HCT116 (cell line): ENCODE results near the gene UVRAG. TPM values are rescaled to one million over a fixed set of nuclear protein-coding genes. Genes with fewer than 3 reads are reported as not detected.

Experiments used
- ATAC-seq: fragments of 200-7000 bp; cut with Tn5 transposase; 2 replicates; pipeline ENCODE4 v1.9.1; 2020; ENCODE audit warnings: mild to moderate bottlenecking, moderate library complexity
- BruUV-seq: library from RNA; stranded (reverse); fragments of 400-500 nt; replicated peaks from 2 replicates; lab custom pipeline; 2021; lab: Mats Ljungman, UMichigan
- CTCF ChIA-PET: fragments of 300-600 bp; sonication (Branson Sonifier 250); formaldehyde crosslinking; loops from one replicate; lab custom pipeline; 2021; ENCODE audit warnings: antibody characterized with exemption; lab: Charles Lee
- POLR2A ChIA-PET: fragments of 300-600, 350-600 bp; sonication (Branson Sonifier 250); formaldehyde crosslinking; loops from one replicate; lab custom pipeline; 2021; ENCODE audit warnings: antibody characterized with exemption; lab: Charles Lee
- RAD21 ChIA-PET, 2 experiments: fragments of 300-600 bp; sonication (Branson Sonifier 250); formaldehyde crosslinking; loops; one replicate each; lab custom pipeline; 2023; ENCODE audit warnings: low total read pairs in 2 of 2; ENCODE audit not compliant: uncharacterized antibody in 2 of 2, unreplicated experiment in 2 of 2, low non-redundant PET in 1 of 2; lab: Charles Lee
- DNase-seq: peaks from one replicate; pipeline ENCODE4 v3.0.0-alpha.2; 2010; ENCODE audit warnings: low read depth, low spot score
- H2AFZ ChIP-seq: fragments of 200-600 bp; shearing (Covaris generic), sonication (generic); 2 replicates; pipeline ENCODE4 v1.6.1; 2017; ENCODE audit warnings: low read depth, mixed run types, mixed read lengths, antibody characterized with exemption, low read length; ENCODE audit not compliant: poor library complexity, severe bottlenecking
- H3K27ac ChIP-seq: 2 replicates; pipeline ENCODE4 v1.5.1; 2012; ENCODE audit warnings: low read depth, low read length
- H3K27me3 ChIP-seq: fragments of 200-600 bp; sonication (generic); 2 replicates; pipeline ENCODE4 v1.6.1; 2016; ENCODE audit warnings: mixed run types, low read length, mixed read lengths; ENCODE audit not compliant: insufficient read depth
- H3K36me3 ChIP-seq, 2 experiments: fragments of 200-500 bp in 1 of 2; fragments of 200-600 bp in 1 of 2; sonication (Bioruptor generic) in 1 of 2; sonication (generic) in 1 of 2; 2 replicates each; pipeline versions ENCODE4 v1.5.1 to v1.6.1; 2014 to 2016; ENCODE audit warnings: low read length in 2 of 2, inconsistent platforms in 1 of 2, mixed read lengths in 1 of 2, mixed run types in 1 of 2; ENCODE audit not compliant: insufficient read depth in 2 of 2, control insufficient read depth in 1 of 2
- H3K4me1 ChIP-seq, 2 experiments: fragments of 200-600 bp in 1 of 2; sonication (generic) in 1 of 2; 2 replicates each; pipeline versions ENCODE4 v1.5.1 to v1.6.1; 2012 to 2017; ENCODE audit warnings: low read length in 2 of 2, inconsistent platforms in 1 of 2, mild to moderate bottlenecking in 1 of 2, mixed read lengths in 1 of 2, mixed run types in 1 of 2, moderate library complexity in 1 of 2; ENCODE audit not compliant: insufficient read depth in 2 of 2, control insufficient read depth in 1 of 2
- H3K4me2 ChIP-seq: fragments of 200-600 bp; sonication (generic); 2 replicates; pipeline ENCODE4 v1.6.1; 2017; ENCODE audit warnings: mixed run types, low read length, mixed read lengths
- H3K4me3 ChIP-seq, 2 experiments: fragments of 200-600 bp in 1 of 2; sonication (generic) in 1 of 2; replicated peaks in 1 of 2; 2 replicates each; pipeline ENCODE4 v1.5.1; 2011 to 2016; ENCODE audit warnings: low read length in 2 of 2, control low read depth in 1 of 2, low read depth in 1 of 2, mild to moderate bottlenecking in 1 of 2, mixed read lengths in 1 of 2, mixed run types in 1 of 2
- H3K79me2 ChIP-seq: fragments of 200-600 bp; sonication (generic); 2 replicates; pipeline ENCODE4 v1.6.1; 2017; ENCODE audit warnings: mild to moderate bottlenecking, mixed run types, low read length, moderate library complexity, mixed read lengths; ENCODE audit not compliant: insufficient read depth
- H3K9ac ChIP-seq: fragments of 200-600 bp; sonication (generic); 2 replicates; pipeline ENCODE4 v1.6.1; 2016; ENCODE audit warnings: low read length, mixed read lengths
- H3K9me2 ChIP-seq: fragments of 200-600 bp; sonication (generic), shearing (Covaris generic); 2 replicates; pipeline ENCODE4 v1.6.1; 2017; ENCODE audit warnings: mixed run types, mild to moderate bottlenecking, moderate library complexity; ENCODE audit not compliant: insufficient read depth
- H3K9me3 ChIP-seq, 2 experiments: fragments of 200-500 bp in 1 of 2; fragments of 200-600 bp in 1 of 2; sonication (Bioruptor generic) in 1 of 2; sonication (generic) in 1 of 2; 2 replicates each; pipeline ENCODE4 v1.6.1; 2014 to 2017; ENCODE audit warnings: low read length in 2 of 2, mixed read lengths in 2 of 2, inconsistent platforms in 1 of 2, low read depth in 1 of 2, mild to moderate bottlenecking in 1 of 2, mixed run types in 1 of 2, moderate library complexity in 1 of 2; ENCODE audit not compliant: control insufficient read depth in 1 of 2, insufficient read depth in 1 of 2
- H4K20me1 ChIP-seq: fragments of 200-600 bp; sonication (generic), shearing (Covaris generic); 2 replicates; pipeline ENCODE4 v1.6.1; 2017; ENCODE audit warnings: mixed run types, mild to moderate bottlenecking, moderate library complexity; ENCODE audit not compliant: insufficient read depth
- ATF3 ChIP-seq: IDR thresholded peaks from 2 replicates; pipeline ENCODE4 v1.6.1; 2012
- CBX3 ChIP-seq: IDR thresholded peaks from 2 replicates; pipeline ENCODE4 v1.6.1; 2012; ENCODE audit warnings: low read depth
- EGR1 ChIP-seq: IDR thresholded peaks from 2 replicates; pipeline ENCODE4 v1.6.1; 2012; ENCODE audit warnings: low read depth
- EZH2phosphoT487 ChIP-seq: fragments of 200-600 bp; IDR thresholded peaks from 2 replicates; pipeline ENCODE4 v1.6.1; 2018; ENCODE audit warnings: antibody characterized with exemption, borderline replicate concordance
- FOSL1 ChIP-seq: IDR thresholded peaks from 2 replicates; pipeline ENCODE4 v1.6.1; 2012; ENCODE audit warnings: low read depth
- POLR2A ChIP-seq: IDR thresholded peaks from 2 replicates; pipeline ENCODE4 v1.7.0; 2011; ENCODE audit warnings: borderline replicate concordance; ENCODE audit not compliant: insufficient read depth, insufficient read length; ENCODE audit errors: extremely low read depth
- POLR2AphosphoS5 ChIP-seq: IDR thresholded peaks from 2 replicates; pipeline ENCODE4 v1.6.1; 2011; ENCODE audit warnings: mild to moderate bottlenecking, low read depth, low read length, moderate library complexity
- YY1 ChIP-seq: IDR thresholded peaks from 2 replicates; pipeline ENCODE4 v1.6.1; 2011; ENCODE audit warnings: low read length, low read depth, moderate library complexity, mild to moderate bottlenecking; ENCODE audit not compliant: insufficient replicate concordance; ENCODE audit errors: extremely low read depth
- ZBTB33 ChIP-seq: IDR thresholded peaks from 2 replicates; pipeline ENCODE4 v1.6.1; 2011; ENCODE audit warnings: mild to moderate bottlenecking, low read length, moderate library complexity; ENCODE audit not compliant: insufficient replicate concordance; ENCODE audit errors: extremely low read depth
- ZFX ChIP-seq: fragments of 450-650 bp; IDR thresholded peaks from 2 replicates; pipeline ENCODE4 v1.6.1; 2017
- intact Hi-C: fragments of 100-400 bp; cut with micrococcal nuclease; formaldehyde crosslinking; loops from 2 replicates; pipeline ENCODE4 v1.10.0; 2022
- total RNA-seq: library from RNA; stranded (reverse); gene quantifications from one replicate; pipeline ENCODE4 v1.2.1, GENCODE V29; 2021; ENCODE audit not compliant: unreplicated experiment

Gene UVRAG
- total RNA-seq, 1 experiment from 2014 or later: 12.3 TPM

GRCh38 chr11:76151556-76152085 is 336.6 kb downstream of the UVRAG start:
- ATAC-seq (peak; percentile 57), DNase-seq (no peak)
- TF ChIP-seq EZH2phosphoT487 (no peak), ZBTB33 (no peak), FOSL1 (no peak), POLR2A (no peak), ATF3 (no peak), EGR1 (no peak), YY1 (no peak), ZFX (no peak), CBX3 (no peak), POLR2AphosphoS5 (no peak)
- H3K79me2 ChIP-seq: no peaks in the 10 kb centered on the region
- ChIA-PET RAD21 (interaction anchor here (1.0 to 1.4 kb wide), 2 partner anchors 255 kb away, joined by 5 to 7 read pairs; no protein-coding TSS in a partner anchor), POLR2A (no interaction called here), CTCF (interaction anchor here (0.8 to 1.9 kb wide), 20 partner anchors 9 to 585 kb away, joined by 3 to 37 read pairs (median 4); no protein-coding TSS in a partner anchor)
- H2AFZ ChIP-seq: peak overlapping the region; percentile 99
- H3K36me3 ChIP-seq: no peaks in the 10 kb centered on the region
- peaks cover 0 to 8% of the 10 kb centered on the region in 2 experiments; a peak in 2 of 4 replicates for H3K4me1 ChIP-seq
- H3K27ac ChIP-seq: no peak overlapping the region
- peak overlapping the region; percentile 13; the same call in 1 of the 2 replicates for H3K9ac ChIP-seq
- no peak overlapping the region for H3K4me3 ChIP-seq
- H3K9me2 ChIP-seq: no peaks in the 10 kb centered on the region
- no peaks in the 10 kb centered on the region for H3K27me3 ChIP-seq
- no peaks in the 10 kb centered on the region for H3K9me3 ChIP-seq
- peak overlapping the region; percentile 54 for H3K4me2 ChIP-seq
- no peaks in the 10 kb centered on the region for H4K20me1 ChIP-seq
- no TSS peak for BruUV-seq
- intact Hi-C loops: loop anchor here (1.0 to 2.0 kb wide), 3 partner anchors 255 to 428 kb away; no protein-coding TSS in a partner anchor
